Activated naive CD8-positive, alpha-beta T cell (primary cell): ENCODE measurements around the gene USP2.
A peak's percentile ranks its signal among the peaks of the same experiment; 100 is the strongest.

Source experiments
- H3K27ac Mint-ChIP-seq: one replicate; pipeline ENCODE4 v1.8.0; 2021; ENCODE audit warnings: mixed read lengths
- H3K27me3 Mint-ChIP-seq: one replicate; pipeline ENCODE4 v1.8.0; 2021; ENCODE audit warnings: mixed read lengths
- H3K36me3 Mint-ChIP-seq: one replicate; pipeline ENCODE4 v1.8.0; 2021; ENCODE audit warnings: mixed read lengths
- H3K4me1 Mint-ChIP-seq: one replicate; pipeline ENCODE4 v1.8.0; 2021; ENCODE audit warnings: low read depth, mixed read lengths
- H3K4me3 Mint-ChIP-seq: one replicate; pipeline ENCODE4 v1.8.0; 2021; ENCODE audit warnings: mild to moderate bottlenecking, mixed read lengths
- H3K9me3 Mint-ChIP-seq: one replicate; pipeline ENCODE4 v1.8.0; 2021; ENCODE audit warnings: low read depth, mixed read lengths

The USP2 gene

DNA sequence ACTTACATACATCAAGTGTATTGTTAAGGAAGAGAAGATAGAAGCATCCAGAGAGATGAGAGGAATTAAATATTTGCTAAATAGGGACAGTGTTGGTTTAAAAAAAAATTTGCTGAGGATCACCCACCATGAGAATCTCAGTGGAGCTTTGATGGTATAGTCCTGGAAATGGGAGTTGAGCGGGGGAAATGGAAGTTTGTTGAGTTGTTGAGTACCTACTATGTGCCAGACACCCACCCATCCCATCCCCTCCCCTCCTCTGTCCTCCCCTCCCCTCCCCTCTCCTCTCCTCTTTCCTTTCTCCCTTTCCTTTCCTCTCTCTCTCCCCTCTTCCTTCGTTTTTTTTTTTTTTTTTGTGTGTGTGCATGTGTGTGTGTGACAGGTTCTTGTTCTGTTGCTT is 30.3 kb downstream of the USP2 start:
- no peak overlapping the region for H3K4me3 Mint-ChIP-seq
- no peaks in the 10 kb centered on the region for H3K36me3 Mint-ChIP-seq
- no peaks in the 10 kb centered on the region for H3K9me3 Mint-ChIP-seq
- no peak overlapping the region for H3K27ac Mint-ChIP-seq
- peaks cover 26% of the 10 kb centered on the region for H3K27me3 Mint-ChIP-seq
- H3K4me1 Mint-ChIP-seq: peaks cover 3% of the 10 kb centered on the region

DNA sequence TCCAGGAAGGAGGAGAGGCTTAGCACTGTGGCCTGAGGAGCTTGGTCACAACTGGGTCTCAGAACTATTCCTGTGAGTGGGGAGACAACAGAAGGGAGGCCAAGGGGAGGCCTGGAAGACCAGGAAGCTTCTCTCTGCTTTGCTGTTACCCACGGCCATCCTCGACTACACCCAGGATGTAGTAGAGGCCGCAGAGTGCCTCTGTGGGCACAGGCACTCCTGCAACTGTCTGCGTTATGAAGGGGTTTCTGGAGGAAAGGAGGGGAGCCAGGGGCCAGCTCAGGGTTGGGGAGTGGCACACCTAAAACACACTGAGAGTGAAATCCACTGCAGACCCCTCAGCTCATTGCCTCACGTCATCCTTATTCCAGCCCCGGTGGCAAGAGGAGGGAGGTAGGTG is 31.2 kb downstream of the USP2 start:
- Mint-ChIP-seq H3K9me3 (no peaks in the 10 kb centered on the region), H3K4me1 (no peaks in the 10 kb centered on the region), H3K4me3 (no peak overlapping the region), H3K27me3 (peaks cover 25% of the 10 kb centered on the region), H3K27ac (no peak overlapping the region), H3K36me3 (no peaks in the 10 kb centered on the region)

- no peak overlapping the region for H3K27ac Mint-ChIP-seq
- H3K4me3 Mint-ChIP-seq: no peak overlapping the region
- H3K36me3 Mint-ChIP-seq: no peaks in the 10 kb centered on the region
- no peaks in the 10 kb centered on the region for H3K4me1 Mint-ChIP-seq
- no peaks in the 10 kb centered on the region for H3K9me3 Mint-ChIP-seq
- H3K27me3 Mint-ChIP-seq: peaks cover 19% of the 10 kb centered on the region
Measured at GRCh38 chr11:119347940-119348605, 33.4 kb downstream of the USP2 start.

- H3K27me3 Mint-ChIP-seq: peaks cover 14% of the 10 kb centered on the region
- no peak overlapping the region for H3K27ac Mint-ChIP-seq
- H3K4me1 Mint-ChIP-seq: no peaks in the 10 kb centered on the region
- H3K4me3 Mint-ChIP-seq: no peak overlapping the region
- H3K9me3 Mint-ChIP-seq: no peaks in the 10 kb centered on the region
- H3K36me3 Mint-ChIP-seq: no peaks in the 10 kb centered on the region
Measured at GRCh38 chr11:119347242-119347641, 34.2 kb downstream of the USP2 start.

- Mint-ChIP-seq H3K4me3 (no peak within 1 kb of the TSS), H3K27me3 (peaks cover 11% of the 10 kb centered on the region), H3K4me1 (no peaks in the 10 kb centered on the region), H3K36me3 (no peaks in the 10 kb centered on the region), H3K9me3 (no peaks in the 10 kb centered on the region), H3K27ac (no peak within 1 kb of the TSS)
Measured at GRCh38 chr11:119346605-119347004, 34.9 kb downstream of the USP2 start, which contains the start of gene MFRP. MFRP (minus strand) TSS chr11:119346705; CDS start chr11:119346513, 192 bp downstream.

GRCh38 chr11:119345685-119346084 is 35.8 kb downstream of the USP2 start:
- Mint-ChIP-seq H3K27me3 (peaks cover 16% of the 10 kb centered on the region), H3K9me3 (no peaks in the 10 kb centered on the region), H3K4me3 (no peak overlapping the region), H3K27ac (no peak overlapping the region), H3K4me1 (peaks cover 6% of the 10 kb centered on the region), H3K36me3 (no peaks in the 10 kb centered on the region)

DNA sequence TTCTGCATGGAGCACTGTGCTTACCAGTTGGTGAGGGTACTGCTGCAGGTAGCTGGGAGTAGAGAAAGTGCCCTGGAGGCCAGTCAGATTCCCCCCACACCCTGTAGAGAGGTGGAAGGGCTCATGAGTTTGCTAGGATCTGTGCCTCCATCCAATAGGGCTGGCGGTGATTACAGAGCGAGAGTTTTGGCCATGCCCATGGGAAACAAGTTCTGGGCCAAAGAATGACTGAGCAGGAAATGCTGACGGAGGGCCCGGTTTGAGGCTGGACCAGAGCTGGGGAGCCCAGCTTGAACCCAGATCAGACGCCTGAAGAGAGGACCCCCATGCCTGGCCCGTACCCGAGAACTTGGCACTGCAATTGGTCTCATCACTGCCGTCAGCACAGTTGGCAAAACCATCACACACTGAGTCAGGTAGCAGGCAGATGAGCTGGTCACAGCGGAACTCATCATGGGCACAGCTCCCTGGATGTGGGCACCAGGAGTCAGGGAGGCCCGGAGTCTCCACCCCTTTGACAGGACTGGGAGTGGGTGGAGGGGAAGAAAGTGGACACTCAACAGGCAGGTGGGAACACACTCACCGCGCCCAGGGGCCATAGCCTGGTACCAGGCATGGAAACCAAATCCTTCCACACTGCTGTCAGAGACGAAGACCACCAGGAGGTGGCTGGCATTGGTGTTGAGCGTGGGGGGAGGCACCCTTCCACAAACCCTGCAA is 37.0 kb downstream of the USP2 start:
- Mint-ChIP-seq H3K27ac (no peak overlapping the region), H3K27me3 (peaks cover 16% of the 10 kb centered on the region), H3K4me3 (no peak overlapping the region)

DNA sequence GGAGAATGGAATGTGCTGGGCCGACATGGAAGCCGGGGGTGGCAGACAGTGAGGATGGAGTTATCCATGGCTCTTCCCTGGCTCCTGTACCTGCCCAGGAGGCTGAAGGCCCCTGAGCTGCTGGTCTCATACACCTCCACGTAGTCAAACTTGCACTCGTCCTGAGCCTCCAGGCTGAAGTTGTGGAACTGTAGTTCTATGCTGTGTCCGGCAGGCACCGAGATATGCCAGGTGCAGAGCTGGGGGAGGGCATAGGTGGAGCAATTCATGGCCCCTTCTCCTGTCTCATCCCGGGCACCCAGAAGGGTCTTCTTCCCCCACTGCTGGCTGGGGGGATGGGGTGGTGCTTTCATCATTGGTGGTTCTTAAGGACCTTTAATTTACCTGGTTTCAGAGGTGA is 37.8 kb downstream of the USP2 start:
- no peak overlapping the region for H3K4me3 Mint-ChIP-seq
- peaks cover 19% of the 10 kb centered on the region for H3K27me3 Mint-ChIP-seq
- no peaks in the 10 kb centered on the region for H3K36me3 Mint-ChIP-seq
- no peak overlapping the region for H3K27ac Mint-ChIP-seq
- no peaks in the 10 kb centered on the region for H3K9me3 Mint-ChIP-seq
- peaks cover 9% of the 10 kb centered on the region for H3K4me1 Mint-ChIP-seq

More for the DNA sequence above, 37.0 kb downstream of the USP2 start:
- H3K4me1 Mint-ChIP-seq: peaks cover 6% of the 10 kb centered on the region
- no peaks in the 10 kb centered on the region for H3K36me3 Mint-ChIP-seq
- no peaks in the 10 kb centered on the region for H3K9me3 Mint-ChIP-seq

DNA sequence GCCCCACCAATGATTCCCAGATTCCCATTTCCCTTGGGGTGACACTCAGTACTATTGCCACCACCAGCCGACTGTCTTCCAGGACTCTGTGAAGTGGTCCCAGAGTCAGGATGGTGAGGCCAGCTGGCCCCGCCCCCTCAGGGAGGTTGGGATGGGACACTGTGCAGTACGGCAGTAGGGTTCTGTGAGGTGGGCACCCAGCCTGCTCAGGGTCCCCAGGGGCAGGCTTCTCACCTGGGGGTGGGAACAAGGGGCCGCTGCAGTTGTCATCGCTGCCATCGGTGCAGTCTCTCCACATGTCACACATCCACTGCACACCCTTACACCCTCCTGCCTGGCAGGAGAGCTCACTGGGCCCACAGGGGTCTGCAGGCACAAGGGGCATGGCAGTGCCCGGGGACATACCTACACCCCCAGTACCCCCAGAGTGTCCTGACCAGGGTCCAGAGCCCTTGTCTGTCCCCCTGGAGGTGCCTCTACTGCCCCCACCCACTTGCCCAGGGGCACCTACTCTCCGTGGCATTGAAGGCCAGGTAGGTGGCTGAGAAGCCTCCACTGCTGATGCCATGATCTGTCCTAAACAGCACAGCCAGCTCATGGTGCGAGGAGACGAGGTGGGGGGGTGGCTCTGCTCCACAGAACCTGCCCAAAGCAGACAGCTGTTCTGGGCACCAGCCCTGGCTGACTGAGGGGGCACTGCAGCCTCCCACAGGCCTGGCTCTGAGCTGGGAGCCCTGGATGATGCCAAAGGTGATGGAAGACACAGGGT is 38.9 kb downstream of the USP2 start:
- no peak overlapping the region for H3K4me3 Mint-ChIP-seq
- peaks cover 15% of the 10 kb centered on the region for H3K4me1 Mint-ChIP-seq
- no peak overlapping the region for H3K27ac Mint-ChIP-seq
- H3K27me3 Mint-ChIP-seq: peaks cover 20% of the 10 kb centered on the region
- no peaks in the 10 kb centered on the region for H3K36me3 Mint-ChIP-seq
- H3K9me3 Mint-ChIP-seq: no peaks in the 10 kb centered on the region

DNA sequence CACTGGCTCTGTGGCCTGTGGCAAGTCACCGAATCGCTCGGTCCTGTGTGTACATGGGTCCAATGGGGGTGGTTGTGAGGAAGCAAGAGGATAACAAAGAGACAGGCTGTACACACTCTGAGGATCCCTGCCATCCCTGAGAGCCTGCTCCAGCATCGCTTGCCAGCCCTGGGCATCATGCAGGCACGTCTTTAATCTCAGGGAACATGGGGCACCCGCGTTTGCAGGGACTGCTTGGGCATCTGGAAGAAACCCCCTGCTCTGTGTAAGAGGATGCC is 39.5 kb downstream of the USP2 start:
- H3K4me1 Mint-ChIP-seq: peaks cover 15% of the 10 kb centered on the region
- H3K36me3 Mint-ChIP-seq: no peaks in the 10 kb centered on the region
- H3K27ac Mint-ChIP-seq: no peak overlapping the region
- peaks cover 18% of the 10 kb centered on the region for H3K27me3 Mint-ChIP-seq
- no peaks in the 10 kb centered on the region for H3K9me3 Mint-ChIP-seq
- no peak overlapping the region for H3K4me3 Mint-ChIP-seq

DNA sequence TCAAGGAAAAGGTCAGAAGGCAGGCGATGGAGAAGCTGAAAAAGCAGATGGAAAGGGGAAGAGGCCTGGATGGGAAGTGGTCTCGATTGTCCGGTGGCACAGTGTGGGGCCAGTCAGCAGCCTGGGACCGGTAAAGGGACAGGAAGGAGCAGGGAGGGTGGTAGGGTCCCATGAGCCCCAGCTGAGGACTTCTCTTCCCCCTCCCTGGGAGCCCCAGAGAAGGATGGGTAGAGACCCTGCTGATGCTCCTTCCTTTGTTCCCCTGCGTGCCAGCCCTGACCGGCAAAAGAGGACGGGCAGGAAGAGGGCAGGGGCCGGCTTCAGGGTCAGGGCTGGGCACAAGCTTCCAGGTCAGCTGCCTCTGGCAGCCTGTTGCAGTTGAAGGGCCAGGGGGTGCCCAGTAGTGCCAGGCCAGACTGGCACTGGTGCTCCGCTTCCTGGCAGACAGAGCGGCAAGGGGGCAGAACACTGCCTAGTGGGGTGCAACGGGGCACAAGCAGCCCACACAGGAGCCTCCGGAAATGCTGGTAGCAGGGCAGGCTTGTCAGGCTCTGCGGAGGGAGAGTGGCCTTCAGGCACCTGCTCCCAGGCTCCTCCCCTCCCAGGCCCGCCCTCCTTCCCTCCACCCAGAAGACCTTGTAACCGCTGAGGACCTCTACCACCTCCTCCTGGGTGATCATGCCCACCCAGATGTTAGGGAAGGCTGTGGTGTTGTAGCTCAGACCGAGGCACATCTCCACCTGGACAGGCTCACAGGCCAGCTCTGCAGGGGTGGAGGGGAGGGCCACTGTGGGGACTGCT is 40.1 kb downstream of the USP2 start:
- Mint-ChIP-seq H3K27ac (no peak overlapping the region), H3K36me3 (no peaks in the 10 kb centered on the region), H3K9me3 (no peaks in the 10 kb centered on the region), H3K4me1 (peaks cover 18% of the 10 kb centered on the region), H3K27me3 (peaks cover 18% of the 10 kb centered on the region), H3K4me3 (peak overlapping the region; percentile 51)

GRCh38 chr11:119340335-119341221 is 40.9 kb downstream of the USP2 start, which contains the start of gene C1QTNF5:
C1QTNF5 (minus strand) TSS chr11:119340883; CDS start chr11:119340397, 486 bp downstream.
- Mint-ChIP-seq H3K4me3 (peak within 1 kb of the TSS; percentile 51), H3K27ac (no peak within 1 kb of the TSS), H3K4me1 (peaks cover 26% of the 10 kb centered on the region), H3K27me3 (peaks cover 18% of the 10 kb centered on the region), H3K36me3 (no peaks in the 10 kb centered on the region), H3K9me3 (no peaks in the 10 kb centered on the region)

GRCh38 chr11:119339589-119340334 is 41.7 kb downstream of the USP2 start:
- H3K36me3 Mint-ChIP-seq: no peaks in the 10 kb centered on the region
- no peaks in the 10 kb centered on the region for H3K9me3 Mint-ChIP-seq
- H3K4me3 Mint-ChIP-seq: peak overlapping the region; percentile 67
- H3K27ac Mint-ChIP-seq: no peak overlapping the region
- H3K27me3 Mint-ChIP-seq: peaks cover 14% of the 10 kb centered on the region
- peaks cover 30% of the 10 kb centered on the region for H3K4me1 Mint-ChIP-seq
